Measurements from ENCODE around the gene DNAAF1.

Gene DNAAF1

DNA sequence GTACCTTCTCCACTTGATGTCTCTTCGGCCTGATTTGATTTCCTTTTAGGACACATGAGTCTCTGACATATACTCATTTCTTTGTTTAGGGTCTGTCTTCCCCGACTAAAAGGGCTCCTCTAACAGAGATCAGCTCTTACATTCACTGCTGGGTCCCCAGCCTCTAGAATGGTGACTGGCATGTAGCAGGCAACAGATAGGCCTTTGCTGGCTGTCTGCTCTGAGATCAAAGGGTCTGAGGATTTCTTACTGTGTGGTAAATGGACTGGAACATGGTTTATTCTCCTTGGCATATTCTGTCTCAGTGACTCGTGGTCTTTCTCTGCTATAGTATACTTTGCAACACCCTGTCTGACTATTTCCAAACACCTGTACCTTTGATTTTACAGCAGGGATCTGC is 16.7 kb downstream of the DNAAF1 start:
- DNase-seq: no peak

DNA sequence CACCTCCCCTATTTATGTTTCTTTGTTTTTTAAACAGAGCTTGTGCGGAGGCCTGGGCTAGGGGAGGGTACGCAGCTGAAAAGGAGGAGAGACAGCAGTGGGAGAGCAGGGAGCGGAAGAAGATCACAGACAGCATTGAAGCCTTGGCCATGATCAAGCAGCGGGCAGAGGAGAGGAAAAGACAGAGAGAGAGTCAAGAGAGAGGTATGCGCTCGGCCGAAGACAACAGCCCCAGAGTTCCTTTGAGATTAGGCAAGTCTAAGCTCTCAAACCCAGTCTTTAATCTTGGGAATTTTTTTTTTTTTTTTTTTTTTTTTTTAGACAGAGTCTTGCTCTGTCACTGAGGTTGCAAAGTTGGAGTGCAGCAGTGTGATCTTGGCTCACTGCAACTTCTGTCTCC is 20.6 kb downstream of the DNAAF1 start:
- DNase-seq: no peak

DNA sequence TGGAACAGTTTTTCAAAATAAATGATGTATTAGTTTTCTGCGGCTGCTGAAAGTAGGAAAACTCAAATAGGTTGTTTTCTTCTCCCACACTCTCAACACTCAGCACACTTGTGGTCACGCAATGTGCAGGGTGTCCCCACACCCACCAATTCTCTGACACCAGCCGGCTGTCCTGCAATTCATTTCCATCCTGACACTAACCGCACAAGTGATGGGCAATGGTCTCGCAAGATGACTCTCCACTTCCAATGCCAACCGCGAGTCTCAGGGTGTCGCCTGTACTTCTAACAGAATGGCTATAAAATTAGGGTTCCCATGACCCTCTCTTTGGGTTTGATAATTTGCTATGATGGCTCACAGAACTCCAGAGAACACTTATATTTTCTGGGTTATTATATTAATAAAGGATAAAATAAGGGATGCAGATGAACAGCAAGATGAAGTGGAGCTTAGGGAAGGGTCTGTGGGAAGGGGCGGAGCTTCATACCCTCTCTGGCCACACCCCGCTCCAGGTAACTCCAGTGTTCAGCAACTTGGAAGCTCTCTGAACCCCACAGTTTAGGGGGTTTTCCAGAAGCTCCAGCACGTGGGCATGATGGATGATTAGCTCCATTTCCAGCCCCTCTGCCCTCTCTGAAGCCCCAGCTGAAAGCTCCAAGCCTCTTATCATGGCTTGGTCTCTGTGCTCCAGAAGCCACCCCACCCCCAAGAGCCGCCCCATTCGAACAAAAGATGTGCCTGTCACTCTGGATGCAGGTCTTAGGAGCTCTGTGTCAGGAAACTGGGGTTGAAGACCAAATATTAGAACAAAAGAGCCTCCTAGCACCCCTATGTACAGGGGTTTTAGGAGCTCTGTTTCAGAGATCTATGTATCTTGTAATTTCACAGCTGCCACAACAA is 21.9 kb downstream of the DNAAF1 start:
- no peak for DNase-seq

DNA sequence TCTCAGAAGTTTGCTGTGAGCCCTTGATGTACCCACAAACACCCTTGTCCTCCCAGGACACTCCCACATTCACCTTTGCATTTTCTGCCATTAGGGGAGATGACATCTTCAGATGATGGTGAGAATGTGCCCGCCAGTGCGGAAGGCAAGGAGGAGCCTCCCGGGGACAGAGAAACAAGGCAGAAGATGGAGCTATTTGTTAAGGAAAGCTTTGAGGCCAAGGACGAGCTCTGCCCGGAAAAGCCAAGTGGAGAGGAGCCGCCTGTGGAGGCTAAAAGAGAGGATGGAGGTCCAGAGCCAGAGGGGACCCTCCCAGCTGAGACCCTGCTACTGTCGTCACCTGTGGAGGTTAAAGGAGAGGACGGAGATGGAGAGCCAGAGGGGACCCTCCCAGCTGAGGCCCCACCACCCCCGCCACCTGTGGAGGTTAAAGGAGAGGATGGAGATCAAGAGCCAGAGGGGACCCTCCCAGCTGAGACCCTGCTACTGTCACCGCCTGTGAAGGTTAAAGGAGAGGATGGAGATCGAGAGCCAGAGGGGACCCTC is 24.7 kb downstream of the DNAAF1 start:
- no peak for DNase-seq

DNA sequence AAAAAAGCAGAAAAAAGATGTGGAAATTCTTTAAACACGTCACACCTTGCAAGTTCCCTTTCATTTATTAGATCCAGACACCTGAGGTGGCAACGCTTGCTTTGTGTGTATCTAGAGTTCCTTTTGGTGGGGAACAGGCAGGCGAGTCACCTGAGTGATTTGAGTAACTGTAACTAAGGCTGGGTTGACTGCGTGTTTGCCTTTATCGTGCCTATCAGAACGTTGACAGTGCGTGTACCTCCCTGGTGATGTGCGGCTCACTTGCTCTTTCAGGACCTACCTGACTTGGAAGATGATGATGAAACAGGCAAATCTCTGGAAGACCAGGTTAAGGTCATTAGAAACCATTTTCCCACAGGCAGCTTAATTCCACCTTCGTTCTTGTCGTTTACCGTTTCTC is 29.3 kb downstream of the DNAAF1 start:
- no peak for DNase-seq

DNA sequence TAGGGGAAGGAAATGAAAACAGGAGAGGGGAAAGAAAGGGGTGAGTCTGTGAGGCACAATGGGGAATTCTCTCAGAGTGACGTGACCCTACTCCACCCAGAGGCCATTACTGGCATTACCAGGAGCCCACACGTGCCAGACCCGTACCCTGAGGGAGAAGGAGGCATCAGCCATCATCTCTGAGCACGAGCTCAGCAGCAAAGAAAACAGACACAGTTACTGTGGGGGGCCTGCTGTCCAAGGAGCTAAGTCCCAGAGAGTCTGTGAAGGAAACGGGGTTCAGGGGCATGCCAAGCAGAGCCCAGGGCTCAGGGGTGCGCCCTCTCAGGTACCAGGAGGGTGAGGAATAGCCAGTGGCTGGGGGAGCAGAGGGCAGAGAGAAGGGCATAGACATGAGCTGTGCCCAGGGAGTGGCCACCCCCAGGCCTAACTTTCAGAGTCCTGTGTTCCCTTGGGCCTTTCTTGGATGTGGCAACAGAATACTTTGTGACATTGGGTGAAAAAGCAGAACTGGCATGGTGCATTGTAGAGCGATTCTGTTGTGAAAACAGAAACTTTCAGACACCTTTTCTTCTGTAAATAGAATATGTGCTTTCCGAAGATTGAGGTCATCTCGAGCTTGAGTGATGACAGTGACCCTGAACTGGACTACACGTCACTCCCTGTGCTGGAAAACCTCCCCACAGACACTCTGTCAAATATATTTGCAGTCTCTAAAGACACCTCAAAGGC is 30.4 kb downstream of the DNAAF1 start:
- peak; percentile 60 for DNase-seq

DNA sequence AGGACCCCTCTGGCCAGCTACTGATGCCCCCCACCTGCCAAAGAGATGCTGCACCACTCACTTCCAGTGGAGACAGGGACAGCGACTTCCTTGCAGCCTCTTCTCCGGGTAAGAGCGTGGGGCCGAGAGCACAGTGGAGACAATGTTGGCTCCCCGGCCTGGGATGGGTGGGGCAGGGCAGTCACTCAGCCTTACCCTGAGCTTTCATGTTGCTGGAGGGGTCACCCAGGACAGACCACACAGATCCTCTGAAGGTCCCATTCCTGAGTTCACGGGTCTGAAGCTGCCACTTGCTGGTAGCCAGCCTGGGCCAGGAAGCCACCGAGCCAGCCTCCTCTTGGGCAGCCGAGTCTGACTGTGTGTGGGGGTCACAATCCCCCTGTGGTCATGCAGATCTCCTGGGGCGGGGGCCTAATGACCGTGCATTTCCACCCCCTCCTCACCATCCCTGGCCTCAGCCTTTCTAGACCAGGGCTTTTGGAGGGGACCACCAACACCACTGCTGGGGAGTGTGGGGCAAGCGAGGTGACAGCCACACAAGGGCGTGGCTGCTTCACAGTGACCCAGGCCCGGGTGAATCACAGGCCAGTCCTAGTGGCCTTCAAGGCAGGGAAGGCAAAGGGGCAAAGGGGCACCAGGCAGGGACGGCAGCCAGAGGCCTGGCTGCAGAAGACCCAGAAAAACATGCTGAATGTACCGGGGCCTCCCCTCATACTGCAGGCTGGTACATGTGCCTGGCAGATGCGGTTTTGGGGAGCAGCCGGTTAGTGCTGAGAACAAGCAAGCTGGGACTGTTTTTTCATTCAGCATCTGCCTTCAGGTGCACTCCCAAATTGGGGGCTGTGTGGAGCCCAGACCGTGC is 31.3 kb downstream of the DNAAF1 start:
- no peak for DNase-seq

DNA sequence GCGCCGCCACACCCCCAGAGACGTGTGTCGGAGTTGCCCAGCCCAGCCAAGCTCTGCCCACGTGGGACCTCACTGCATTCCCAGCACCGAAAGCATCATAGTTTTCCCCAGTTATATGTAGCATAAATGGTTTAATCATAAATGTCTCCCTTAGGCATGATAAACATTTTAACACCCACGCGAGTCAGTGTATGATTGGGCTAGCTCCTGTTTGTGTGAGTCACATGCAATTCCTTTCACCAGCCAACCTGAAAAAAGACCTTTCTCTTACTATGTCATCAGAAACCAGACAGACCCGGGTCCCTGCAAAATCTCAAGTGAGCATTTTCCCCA is 32.6 kb downstream of the DNAAF1 start:
- no peak for DNase-seq

DNA sequence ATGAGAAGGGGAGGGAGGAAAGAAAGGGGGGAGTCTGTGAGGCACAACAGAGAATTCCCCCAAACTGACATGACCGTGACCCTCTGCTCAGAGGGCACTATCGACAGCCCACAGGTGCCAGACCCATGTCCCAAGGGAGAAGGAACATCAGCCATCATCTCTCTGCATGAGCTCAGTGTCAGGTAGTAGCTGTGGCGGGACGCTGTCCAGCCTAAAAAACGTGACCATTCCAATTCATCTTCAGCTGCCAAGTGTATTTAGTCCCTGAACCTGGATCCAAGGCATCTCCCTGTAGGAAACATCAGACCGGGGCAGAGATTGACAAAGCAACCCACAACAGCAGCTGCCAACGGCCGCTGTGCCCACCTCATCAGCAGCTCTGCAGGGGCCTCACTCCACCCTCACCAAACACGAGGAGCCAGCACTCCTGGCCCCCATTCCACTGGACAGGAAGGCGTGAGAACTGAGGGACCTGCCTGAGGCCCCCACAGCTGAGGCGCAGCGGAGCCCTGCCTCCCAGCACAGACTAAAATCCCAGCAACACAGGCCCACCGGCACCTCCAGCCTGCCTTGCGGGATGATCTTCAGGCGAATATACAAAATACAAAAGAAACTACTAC is 33.1 kb downstream of the DNAAF1 start:
- DNase-seq: no peak

DNA sequence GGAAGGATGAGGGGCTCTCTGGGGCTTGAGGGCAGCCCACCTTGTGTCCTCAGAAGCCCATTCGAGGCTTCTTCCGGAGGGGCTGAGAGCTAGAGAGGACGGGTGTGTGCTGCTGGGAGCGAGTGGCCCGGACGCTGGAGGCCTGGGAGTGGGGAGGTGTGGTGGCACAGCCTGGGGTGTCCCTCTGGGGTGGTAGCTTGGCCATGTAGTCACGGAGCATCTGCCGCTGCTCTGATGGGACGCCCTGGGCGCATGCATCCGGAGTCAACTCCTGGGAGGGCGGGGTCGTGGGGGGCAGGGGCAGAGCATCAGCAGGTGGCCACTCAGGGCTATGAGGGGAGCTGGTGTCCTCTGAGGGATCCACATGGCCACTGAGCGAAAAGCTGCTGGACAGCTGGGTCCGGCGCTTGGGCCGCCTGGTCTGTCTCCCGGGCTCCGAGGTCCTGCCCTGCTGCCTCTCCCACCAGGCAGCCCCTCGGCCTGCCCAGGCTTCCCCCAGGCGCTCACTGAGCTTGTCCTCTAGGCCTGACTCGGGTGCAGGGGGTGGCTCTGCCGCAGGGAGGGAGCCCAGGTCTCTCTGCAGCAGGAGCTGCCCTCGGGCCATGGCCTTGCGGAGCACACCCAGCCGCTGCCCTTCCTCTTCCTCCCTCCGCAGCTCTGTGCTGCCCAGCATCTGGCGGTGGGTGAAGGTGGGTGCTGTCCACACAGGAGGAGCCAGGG is 33.9 kb downstream of the DNAAF1 start:
- no peak for DNase-seq

DNA sequence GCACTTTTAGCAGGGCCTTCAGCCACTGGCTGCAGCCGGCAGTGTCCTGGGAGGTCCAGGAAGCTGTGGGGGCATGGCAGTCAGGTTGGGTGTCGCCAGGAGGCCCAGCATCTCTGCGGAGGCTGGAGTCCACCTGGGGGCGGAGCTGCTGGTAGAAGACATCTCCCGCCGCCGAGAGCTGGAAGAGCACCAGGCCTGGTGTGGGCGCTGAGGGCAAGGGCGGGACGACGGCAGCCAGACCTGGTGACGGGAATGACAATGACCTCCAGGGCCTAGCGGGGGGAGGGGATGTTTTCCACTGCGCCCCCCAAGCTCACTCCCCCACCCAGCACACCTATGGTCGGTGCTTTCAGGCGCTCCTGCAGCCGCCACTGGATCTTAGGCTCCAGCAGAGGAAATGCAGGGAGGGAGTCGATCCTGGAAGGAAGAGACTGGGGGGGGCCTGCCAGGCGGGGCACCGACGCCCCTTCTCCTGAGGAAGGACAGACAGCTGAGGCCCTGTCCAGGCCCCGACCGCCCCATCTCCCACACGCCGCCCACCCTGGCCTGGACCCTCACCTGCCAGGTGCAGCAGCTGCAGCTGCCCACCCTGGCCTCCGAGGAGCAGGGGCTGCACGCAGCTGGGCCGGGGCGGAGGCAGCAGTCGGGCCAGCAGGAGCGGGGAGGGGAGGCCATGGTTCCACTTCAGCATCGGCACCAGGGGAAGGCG is 34.7 kb downstream of the DNAAF1 start:
- no peak for DNase-seq

DNA sequence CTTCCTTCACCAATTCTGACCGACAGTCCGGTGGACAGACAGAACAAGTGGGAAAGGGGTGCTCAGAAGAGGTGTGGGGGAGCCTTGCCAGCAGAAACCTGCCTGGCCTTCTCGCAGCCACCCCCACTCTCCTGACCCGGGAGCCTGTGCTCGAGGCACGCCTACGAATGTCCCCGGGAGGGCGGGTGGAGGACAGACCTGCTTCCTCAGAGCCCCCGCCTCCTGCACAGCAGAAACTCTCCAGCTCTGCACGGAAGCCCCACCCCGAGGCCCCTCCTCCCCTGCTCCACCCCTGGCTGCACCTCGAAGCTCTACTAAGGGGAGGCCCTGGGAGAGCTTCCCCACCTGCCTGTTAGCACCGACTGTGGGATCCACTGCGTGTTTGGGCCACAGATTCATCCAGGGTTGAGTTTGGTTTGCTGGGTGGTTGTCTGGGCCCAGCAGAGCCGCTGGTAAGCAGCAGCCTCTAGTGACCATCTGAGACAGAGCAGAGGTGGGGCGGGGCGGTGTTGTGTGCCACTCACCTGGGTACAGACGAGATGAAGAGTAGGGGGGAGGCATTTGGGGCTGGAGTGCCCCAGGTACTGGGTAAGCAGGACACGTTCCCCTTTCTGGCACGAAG is 35.5 kb downstream of the DNAAF1 start:
- no peak for DNase-seq

DNA sequence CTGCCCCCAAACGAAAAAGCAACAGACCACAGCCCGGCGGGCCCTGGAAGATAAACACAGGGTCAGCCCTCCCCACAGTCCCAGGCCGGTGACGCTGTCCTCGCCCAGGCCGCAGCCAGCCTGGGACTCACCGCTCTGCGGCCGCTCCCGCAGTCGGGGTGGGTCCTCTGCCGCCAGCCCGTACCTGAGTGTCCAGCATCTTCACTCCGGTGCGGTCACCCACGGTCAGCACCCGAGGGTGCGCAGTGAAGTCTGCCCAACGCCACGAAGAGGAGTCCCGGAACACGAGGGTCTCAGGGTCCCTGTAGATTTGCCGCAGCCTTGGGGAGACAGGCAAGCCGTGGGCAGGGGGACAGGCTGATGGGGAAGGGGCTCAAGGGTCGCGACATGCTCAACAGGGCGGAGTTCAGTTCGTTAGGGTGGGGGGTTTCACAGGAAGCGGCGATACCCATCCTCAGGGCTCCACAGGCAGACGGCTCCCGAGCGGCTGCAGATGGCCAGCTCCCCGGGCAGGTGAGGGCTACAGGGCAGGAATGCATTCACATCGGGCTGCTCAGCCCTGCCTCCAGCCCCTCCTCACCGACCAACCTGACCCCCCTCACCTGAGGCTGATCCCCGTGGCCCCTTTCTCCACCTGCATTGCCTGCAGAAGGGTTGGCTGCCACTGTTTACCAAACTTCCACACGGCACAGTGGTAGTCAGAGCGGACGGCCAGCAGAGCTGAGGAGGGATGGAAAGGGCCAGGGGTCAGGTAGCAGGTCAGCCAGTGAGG is 36.2 kb downstream of the DNAAF1 start:
- DNase-seq: no peak

DNA sequence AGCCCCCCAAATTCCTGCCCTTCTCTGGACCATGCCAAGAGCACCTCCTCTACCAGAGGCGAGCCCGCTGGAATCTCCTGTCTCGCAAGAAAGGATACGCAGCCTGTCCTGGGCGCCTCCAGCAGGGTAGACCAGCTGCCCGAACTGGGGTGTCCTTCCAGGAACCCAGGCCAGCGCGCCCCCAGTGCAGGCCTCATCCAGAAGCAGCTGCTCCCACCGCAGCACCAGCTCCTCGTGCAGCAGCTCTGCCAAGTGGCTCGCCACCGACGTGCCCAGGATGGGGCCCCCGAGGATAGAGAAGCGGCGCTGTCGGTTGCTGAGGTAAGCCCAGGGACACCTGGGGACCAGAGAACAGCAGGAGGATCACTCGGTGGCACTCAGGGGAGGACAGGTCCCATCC is 37.0 kb downstream of the DNAAF1 start:
- no peak for DNase-seq

DNA sequence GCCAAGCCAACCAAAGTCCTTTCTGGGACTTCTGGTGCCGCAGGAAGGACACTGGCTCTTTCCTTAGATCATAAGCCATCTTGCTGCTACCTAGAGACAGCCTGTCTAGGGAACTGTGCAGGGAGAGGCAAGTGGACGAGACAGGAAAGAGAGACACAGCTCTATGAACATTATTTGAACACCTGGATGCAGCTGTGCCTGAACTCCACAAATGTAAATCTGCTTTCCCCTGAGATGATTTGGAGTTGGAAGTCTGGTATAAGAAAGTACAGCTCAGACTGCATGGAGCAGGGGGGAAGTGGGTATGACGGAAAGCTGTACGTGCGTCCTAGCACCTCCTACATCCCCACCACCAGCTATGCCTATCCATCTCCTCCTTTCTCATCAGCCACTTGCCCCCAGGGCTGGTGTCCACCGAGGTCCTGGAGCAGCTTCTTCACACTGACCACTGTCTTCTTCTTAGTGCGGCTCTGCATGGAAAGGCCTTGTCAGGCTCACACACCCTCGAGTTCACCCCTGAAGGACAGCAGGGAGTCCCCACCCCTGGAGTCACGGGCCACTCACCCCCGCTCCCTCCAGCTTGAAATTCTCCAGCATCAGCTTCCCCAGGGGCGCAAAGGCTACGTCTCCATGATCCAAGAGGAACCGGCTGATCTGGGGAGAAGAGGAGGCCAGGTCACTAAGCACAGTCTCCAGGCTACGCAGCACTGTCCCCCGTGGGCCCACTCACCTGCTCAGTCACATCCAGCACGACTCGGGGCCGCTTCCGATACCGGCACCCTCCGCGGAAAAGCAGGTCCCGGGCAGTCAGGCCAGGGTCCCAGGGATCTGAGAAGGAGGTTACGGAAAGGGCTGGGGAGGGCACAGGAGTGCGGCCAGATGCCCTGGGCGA is 37.8 kb downstream of the DNAAF1 start:
- no peak for DNase-seq

DNA sequence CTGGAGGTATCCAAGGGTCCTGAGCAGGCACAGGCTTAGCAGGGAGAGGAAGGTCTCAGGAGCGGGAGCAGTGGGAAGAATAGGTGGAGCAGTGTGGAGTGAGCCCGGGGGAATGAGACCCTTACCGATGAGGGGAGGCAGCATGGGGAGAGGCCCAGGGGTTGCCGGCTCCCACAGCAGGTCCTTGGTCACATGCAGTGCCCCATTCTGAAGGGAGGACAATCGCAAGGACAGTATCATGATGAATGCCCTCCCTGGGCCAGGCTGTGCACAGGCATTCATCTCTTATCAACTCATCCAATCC is 38.4 kb downstream of the DNAAF1 start:
- DNase-seq: no peak

DNA sequence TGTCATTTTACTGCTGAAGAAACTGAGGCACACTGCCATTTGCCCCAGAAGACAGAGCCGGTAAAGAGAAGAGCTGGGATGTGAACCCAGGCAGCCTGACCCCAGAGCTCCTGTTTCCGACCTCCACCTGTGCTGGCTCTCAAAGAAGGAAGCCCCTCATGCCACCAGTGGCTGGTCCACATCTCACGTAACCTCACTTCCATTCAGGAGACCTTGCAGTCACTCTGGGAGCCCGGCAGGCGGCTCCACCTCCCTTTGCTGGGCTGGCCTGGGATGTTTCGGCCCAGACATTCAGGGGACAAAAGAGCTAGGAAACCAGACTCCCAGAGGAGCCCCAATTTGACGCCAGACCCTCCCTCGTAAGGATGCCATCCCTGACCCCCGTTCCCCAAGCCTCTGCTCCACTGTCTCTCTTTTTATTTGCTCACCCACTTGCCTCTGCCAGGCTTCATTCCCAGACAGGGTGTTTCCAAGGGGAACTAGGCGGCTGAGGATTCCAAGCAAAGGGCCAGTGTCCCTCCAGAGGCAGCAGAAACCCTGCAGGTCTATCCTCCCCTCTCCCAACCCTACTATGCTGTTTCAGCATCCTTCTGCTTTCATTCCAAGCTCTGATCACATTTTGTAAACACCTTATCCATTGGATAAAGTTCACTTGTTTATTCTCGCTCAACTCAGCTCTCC is 38.9 kb downstream of the DNAAF1 start:
- DNase-seq: no peak

DNA sequence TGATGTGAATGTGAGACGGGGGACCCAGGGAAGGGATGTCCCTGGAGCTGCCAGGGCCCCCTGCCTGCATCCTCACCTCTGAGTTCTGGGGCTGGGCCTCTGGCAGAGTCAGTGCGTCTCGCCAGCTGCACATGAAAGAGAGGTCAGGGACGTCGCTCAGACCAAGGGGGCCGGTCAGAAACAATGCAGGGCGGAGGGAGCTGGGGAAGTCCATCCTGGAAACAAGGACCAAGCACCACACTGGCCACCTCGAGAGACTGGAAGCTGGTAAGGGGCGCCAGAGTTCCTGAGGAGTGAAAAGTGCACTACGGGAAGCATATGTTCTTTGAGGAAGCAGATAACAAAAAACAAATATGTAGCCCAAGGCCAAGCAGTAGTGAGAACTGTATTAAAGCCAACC is 39.7 kb downstream of the DNAAF1 start:
- no peak for DNase-seq
